Panc1 (cell line): ENCODE results near the gene BFSP1. TPM values are rescaled to one million over a fixed set of nuclear protein-coding genes. Genes with fewer than 3 reads are reported as not detected.

Source experiments
- ATAC-seq: fragments of 200-7000 bp; cut with Tn5 transposase; 2 replicates; pipeline ENCODE4 v1.9.1; 2020; ENCODE audit warnings: mild to moderate bottlenecking, moderate library complexity
- BruUV-seq: library from RNA; stranded (reverse); fragments of 400-500 nt; replicated peaks from 2 replicates; lab custom pipeline; 2021; lab: Mats Ljungman, UMichigan
- CTCF ChIA-PET: fragments of 300-600 bp; sonication (Branson Sonifier 250); formaldehyde crosslinking; loops from one replicate; lab custom pipeline; 2022; ENCODE audit warnings: antibody characterized with exemption; lab: Charles Lee
- POLR2A ChIA-PET: fragments of 300-600 bp; sonication (Branson Sonifier 250); formaldehyde crosslinking; loops from one replicate; lab custom pipeline; 2022; ENCODE audit warnings: antibody characterized with exemption; lab: Charles Lee
- DNase-seq: peaks from one replicate; pipeline ENCODE4 v3.0.0-alpha.2; 2010; ENCODE audit warnings: low read depth, low spot score
- H3K27ac ChIP-seq: 2 replicates; pipeline ENCODE4 v1.5.1; 2011; ENCODE audit warnings: mild to moderate bottlenecking, low read length, inconsistent platforms
- H3K27me3 ChIP-seq: fragments of 200-500 bp; sonication (Bioruptor generic); 2 replicates; pipeline ENCODE4 v1.6.0; 2014; ENCODE audit warnings: low read length, inconsistent platforms; ENCODE audit not compliant: control insufficient read depth, insufficient read depth
- H3K36me3 ChIP-seq: fragments of 200-500 bp; sonication (Bioruptor generic); 2 replicates; pipeline ENCODE4 v1.5.1; 2014; ENCODE audit warnings: inconsistent platforms, mild to moderate bottlenecking, low read length, moderate library complexity; ENCODE audit not compliant: control insufficient read depth, insufficient read depth
- H3K4me1 ChIP-seq: 2 replicates; pipeline ENCODE4 v1.5.1; 2011; ENCODE audit warnings: inconsistent platforms, mild to moderate bottlenecking, low read length, moderate library complexity; ENCODE audit not compliant: control insufficient read depth, insufficient read depth
- H3K4me3 ChIP-seq, 2 experiments: 2 replicates each; pipeline ENCODE4 v1.5.1; 2011 to 2012; ENCODE audit warnings: low read depth in 2 of 2, low read length in 2 of 2, mild to moderate bottlenecking in 2 of 2, inconsistent platforms in 1 of 2, moderate library complexity in 1 of 2
- H3K9me3 ChIP-seq: fragments of 200-500 bp; sonication (Bioruptor generic); 2 replicates; pipeline ENCODE4 v1.5.1; 2014; ENCODE audit warnings: low read depth, mild to moderate bottlenecking, inconsistent platforms, low read length, moderate library complexity; ENCODE audit not compliant: control insufficient read depth, insufficient read depth
- POLR2AphosphoS5 ChIP-seq: IDR thresholded peaks from 2 replicates; pipeline ENCODE4 v1.6.1; 2012; ENCODE audit warnings: mild to moderate bottlenecking, low read depth, low read length, moderate library complexity
- SIN3A ChIP-seq: IDR thresholded peaks from 2 replicates; pipeline ENCODE4 v1.6.1; 2012; ENCODE audit warnings: low read depth, mild to moderate bottlenecking, low read length, moderate library complexity, borderline replicate concordance; ENCODE audit not compliant: insufficient read depth
- TCF7L2 ChIP-seq: IDR thresholded peaks from 2 replicates; pipeline ENCODE4 v1.6.1; 2011; ENCODE audit warnings: mild to moderate bottlenecking, low read depth, low read length, inconsistent platforms
- in situ Hi-C: cut with HindIII; loops from 2 replicates; pipeline ENCODE4 v1.10.0; 2016; ENCODE audit warnings: low sequenced_read_pairs, low pct_unique_long_range_greater_than_20kb
- intact Hi-C: fragments of 100-400 bp; cut with micrococcal nuclease; formaldehyde crosslinking; loops from one replicate; pipeline ENCODE4 v1.10.0; 2022; ENCODE audit not compliant: unreplicated experiment
- total RNA-seq: library from RNA; stranded (reverse); gene quantifications from one replicate; pipeline ENCODE4 v1.2.1, GENCODE V29; 2021; ENCODE audit not compliant: unreplicated experiment
- TF ChIP-seq, protein P1 (sequence below), 2 experiments: IDR thresholded peaks; 2 replicates each; pipeline ENCODE4 v1.6.1; 2011 to 2012; ENCODE audit warnings: low read depth in 2 of 2, control low read depth in 1 of 2, low read length in 1 of 2, mild to moderate bottlenecking in 1 of 2, moderate library complexity in 1 of 2; ENCODE audit not compliant: insufficient read depth in 1 of 2
- TF ChIP-seq, protein P2 (sequence below): fragments of 450-650 bp; IDR thresholded peaks from 2 replicates; pipeline ENCODE4 v1.5.1; 2017; ENCODE audit warnings: mild to moderate bottlenecking

Gene BFSP1
- total RNA-seq, 1 experiment from 2014 or later = 6.9 TPM

DNA sequence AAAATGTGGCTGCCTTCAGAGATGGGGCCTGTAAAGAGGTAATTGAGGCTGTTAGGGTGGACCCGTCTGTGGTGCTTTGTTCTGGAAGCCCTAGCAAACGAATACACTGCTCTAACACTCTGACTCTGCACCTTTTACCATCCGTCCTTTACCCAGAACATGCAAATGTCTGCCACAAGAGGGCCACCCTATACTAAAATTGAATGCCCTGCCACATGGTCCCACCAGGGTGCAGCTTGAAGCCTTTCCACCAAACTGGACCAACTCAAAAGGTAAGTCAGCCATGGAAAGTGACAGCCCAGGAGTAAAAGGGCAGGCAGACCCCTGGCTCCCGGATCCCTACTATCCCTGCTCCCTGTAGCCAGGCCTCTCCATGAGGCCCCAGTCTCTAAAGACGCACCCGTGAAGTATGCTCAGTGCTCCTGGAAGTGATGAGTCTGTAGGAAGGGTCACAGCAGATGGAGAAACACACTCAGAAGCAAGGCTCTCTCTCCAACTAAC is 5.8 kb upstream of the BFSP1 start:
- intact Hi-C loops (loop anchor here (2.0 to 5.0 kb wide), 3 partner anchors 32 to 80 kb away; no protein-coding TSS in a partner anchor), in situ Hi-C loops (no loop called here)
- H3K36me3 ChIP-seq = no peaks in the 10 kb centered on the region
- ATAC-seq (peak; percentile 99), DNase-seq (peak; percentile 82)
- peak overlapping the region; percentile 76 for H3K27ac ChIP-seq
- BruUV-seq = no TSS peak
- no peaks in the 10 kb centered on the region for H3K9me3 ChIP-seq
- POLR2A ChIA-PET = interaction anchor here (0.6 kb wide), 1 partner anchor 33 kb away, joined by 3 read pairs; the partner anchor contains the start of gene DSTN
- TF ChIP-seq SIN3A (no peak), POLR2AphosphoS5 (peak; percentile 61; the same call in 1 of the 2 replicates), TCF7L2 (no peak)
- TF ChIP-seq, protein P1, sequence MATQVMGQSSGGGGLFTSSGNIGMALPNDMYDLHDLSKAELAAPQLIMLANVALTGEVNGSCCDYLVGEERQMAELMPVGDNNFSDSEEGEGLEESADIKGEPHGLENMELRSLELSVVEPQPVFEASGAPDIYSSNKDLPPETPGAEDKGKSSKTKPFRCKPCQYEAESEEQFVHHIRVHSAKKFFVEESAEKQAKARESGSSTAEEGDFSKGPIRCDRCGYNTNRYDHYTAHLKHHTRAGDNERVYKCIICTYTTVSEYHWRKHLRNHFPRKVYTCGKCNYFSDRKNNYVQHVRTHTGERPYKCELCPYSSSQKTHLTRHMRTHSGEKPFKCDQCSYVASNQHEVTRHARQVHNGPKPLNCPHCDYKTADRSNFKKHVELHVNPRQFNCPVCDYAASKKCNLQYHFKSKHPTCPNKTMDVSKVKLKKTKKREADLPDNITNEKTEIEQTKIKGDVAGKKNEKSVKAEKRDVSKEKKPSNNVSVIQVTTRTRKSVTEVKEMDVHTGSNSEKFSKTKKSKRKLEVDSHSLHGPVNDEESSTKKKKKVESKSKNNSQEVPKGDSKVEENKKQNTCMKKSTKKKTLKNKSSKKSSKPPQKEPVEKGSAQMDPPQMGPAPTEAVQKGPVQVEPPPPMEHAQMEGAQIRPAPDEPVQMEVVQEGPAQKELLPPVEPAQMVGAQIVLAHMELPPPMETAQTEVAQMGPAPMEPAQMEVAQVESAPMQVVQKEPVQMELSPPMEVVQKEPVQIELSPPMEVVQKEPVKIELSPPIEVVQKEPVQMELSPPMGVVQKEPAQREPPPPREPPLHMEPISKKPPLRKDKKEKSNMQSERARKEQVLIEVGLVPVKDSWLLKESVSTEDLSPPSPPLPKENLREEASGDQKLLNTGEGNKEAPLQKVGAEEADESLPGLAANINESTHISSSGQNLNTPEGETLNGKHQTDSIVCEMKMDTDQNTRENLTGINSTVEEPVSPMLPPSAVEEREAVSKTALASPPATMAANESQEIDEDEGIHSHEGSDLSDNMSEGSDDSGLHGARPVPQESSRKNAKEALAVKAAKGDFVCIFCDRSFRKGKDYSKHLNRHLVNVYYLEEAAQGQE (IDR thresholded peaks at IDR 0.05; ENCODE audit: insufficient read depth in 1 of 2, low read depth in 2 of 2, low read length in 1 of 2) = no peak
- TF ChIP-seq, protein P2, sequence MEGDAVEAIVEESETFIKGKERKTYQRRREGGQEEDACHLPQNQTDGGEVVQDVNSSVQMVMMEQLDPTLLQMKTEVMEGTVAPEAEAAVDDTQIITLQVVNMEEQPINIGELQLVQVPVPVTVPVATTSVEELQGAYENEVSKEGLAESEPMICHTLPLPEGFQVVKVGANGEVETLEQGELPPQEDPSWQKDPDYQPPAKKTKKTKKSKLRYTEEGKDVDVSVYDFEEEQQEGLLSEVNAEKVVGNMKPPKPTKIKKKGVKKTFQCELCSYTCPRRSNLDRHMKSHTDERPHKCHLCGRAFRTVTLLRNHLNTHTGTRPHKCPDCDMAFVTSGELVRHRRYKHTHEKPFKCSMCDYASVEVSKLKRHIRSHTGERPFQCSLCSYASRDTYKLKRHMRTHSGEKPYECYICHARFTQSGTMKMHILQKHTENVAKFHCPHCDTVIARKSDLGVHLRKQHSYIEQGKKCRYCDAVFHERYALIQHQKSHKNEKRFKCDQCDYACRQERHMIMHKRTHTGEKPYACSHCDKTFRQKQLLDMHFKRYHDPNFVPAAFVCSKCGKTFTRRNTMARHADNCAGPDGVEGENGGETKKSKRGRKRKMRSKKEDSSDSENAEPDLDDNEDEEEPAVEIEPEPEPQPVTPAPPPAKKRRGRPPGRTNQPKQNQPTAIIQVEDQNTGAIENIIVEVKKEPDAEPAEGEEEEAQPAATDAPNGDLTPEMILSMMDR = peak; percentile 89
- no peaks in the 10 kb centered on the region for H3K27me3 ChIP-seq
- H3K4me3 ChIP-seq = peak overlapping the region in 1 of 2 experiments; percentile 15; a peak in 1 of 4 replicates
- H3K4me1 ChIP-seq = peaks cover 33% of the 10 kb centered on the region
- CTCF ChIA-PET = interaction anchor here (1.3 kb wide), 3 partner anchors 33 to 81 kb away, joined by 3 to 8 read pairs (median 7); partner anchors contain the start of gene DSTN

DNA sequence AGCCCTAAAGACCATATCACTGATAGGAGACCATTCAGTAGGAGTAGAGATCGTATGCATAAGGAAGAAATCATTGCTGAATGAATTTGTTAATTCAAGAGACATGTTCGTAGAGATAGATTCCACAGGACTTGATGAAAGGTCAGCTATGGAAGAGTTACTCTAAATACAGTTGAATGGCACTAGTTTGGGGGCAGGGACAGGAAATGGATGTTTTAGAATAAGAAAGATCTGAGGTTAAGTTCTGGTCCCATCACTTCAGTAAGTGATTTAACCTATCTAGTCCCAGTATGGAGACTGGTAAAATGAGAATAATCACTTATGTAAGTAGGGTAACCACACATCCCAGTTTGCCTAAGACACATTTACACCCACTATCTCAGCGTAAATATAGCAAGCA is 2.9 kb upstream of the BFSP1 start:
- H3K27ac ChIP-seq = peak overlapping the region; percentile 29; the same call in 1 of the 2 replicates
- H3K27me3 ChIP-seq = no peaks in the 10 kb centered on the region
- ATAC-seq = no peak
- peaks cover 43% of the 10 kb centered on the region for H3K4me1 ChIP-seq
- BruUV-seq = no TSS peak
- H3K4me3 ChIP-seq = no peak overlapping the region
- no peak for DNase-seq
- CTCF ChIA-PET = no interaction called here
- TF ChIP-seq, protein P1 (IDR thresholded peaks at IDR 0.05; ENCODE audit: insufficient read depth in 1 of 2, low read depth in 2 of 2, low read length in 1 of 2) = no peak
- TF ChIP-seq, protein P2 = no peak
- TF ChIP-seq TCF7L2 = no peak
- no peak for TF ChIP-seq POLR2AphosphoS5
- TF ChIP-seq SIN3A = no peak
- no peaks in the 10 kb centered on the region for H3K9me3 ChIP-seq
- H3K36me3 ChIP-seq = no peaks in the 10 kb centered on the region
- POLR2A ChIA-PET = no interaction called here
- intact Hi-C loops (no loop called here), in situ Hi-C loops (no loop called here)
